OCI-LY1 (cell line): Measurements from ENCODE around the gene CALHM1.

ENCODE experiments used
- CTCF ChIP-seq: fragments of 200-600 bp; sonication (generic), shearing (Covaris generic); IDR thresholded peaks from 2 replicates; pipeline ENCODE4 v1.5.1; 2017; ENCODE audit warnings: mild to moderate bottlenecking, antibody characterized with exemption, low read length, moderate library complexity, mixed read lengths
- EZH2 ChIP-seq: fragments of 200-600 bp; sonication (generic), shearing (Covaris generic); IDR thresholded peaks from 2 replicates; pipeline ENCODE4 v1.8.0; 2017; ENCODE audit warnings: borderline replicate concordance, mixed run types, mild to moderate bottlenecking, antibody characterized with exemption, low read length, moderate library complexity, mixed read lengths

DNA sequence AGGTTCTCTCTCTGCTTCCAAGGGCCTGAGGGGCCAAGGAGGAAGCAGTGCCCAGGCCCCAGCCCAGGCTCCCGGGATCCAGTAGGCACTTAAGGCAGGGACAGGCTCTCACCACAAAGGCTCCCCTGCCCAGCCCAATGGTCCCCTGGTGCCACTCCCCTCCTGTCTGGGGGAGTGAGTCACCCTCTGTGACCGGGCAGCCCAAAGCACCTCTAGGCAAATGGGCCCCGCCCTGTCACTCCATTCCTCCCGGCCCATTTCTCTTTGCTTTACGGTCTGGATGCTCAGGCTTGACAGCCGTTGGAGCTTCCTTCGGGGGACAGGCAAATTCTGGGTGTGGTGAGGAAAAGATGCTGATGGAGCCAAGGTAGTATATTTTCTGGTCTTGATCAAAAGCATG, 20.4 kb upstream of the CALHM1 start, which contains the start of gene CALHM3:
- no peak for TF ChIP-seq CTCF
- TF ChIP-seq EZH2, result no peak
